Measurements from ENCODE around the gene CBLB. TPM values are rescaled to one million over a fixed set of nuclear protein-coding genes. Genes with fewer than 3 reads are reported as not detected.

The CBLB gene
- total and polyA plus RNA-seq, 10 donors: 13.8 to 138 (median 67.5) TPM

DNA sequence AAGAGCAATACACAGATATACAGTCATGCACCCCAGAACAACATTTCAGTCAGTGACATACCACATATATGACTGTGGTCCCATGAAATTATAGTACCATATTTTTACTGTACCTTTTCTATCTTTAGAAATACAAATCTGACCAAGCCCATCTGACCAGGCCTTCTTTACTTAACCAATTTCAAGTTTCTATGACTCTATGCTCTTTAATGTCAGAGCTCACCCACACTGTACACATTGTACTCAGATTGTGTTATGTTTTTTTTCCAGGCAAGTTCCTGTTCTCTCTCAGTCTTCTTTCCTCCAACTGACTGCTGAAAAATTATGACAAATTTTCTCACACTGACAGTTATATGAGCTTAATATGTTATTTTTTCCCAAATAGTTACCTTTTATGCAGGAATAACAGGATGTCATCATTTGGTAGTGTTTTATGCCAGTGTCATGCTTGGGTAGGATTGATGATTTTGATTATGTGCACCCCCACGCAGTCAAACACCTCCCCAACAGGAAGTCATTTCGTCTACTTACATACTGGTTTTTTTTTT lies 8.0 kb upstream of the CBLB start:
- Histone ChIP-seq H3K4me1 (peaks cover 0 to 23% (median 14%) of the 10 kb centered on the region in 6 donors), H3K36me3 (no peaks in the 10 kb centered on the region), H3K27me3 (replicated peaks in 1 of 7) (no peaks in the 10 kb centered on the region), H3K27ac (peak overlapping the region in 7 of 8 donors; percentile 22 to 70 (median 48)), H3K4me3 (peak overlapping the region in 1 of 8 donors; percentile 49), H3K9me3 (no peaks in the 10 kb centered on the region)
- 7 to 16% (median 11%) methylated on average over 2 of the region's 2 CpGs for WGBS, 5 donors
- intact Hi-C loops (cut with DNase I; ENCODE audit: low total_unique reads): no loop called here
- TF ChIP-seq POLR2AphosphoS5 (IDR thresholded peaks at IDR 0.05): no peak
- TF ChIP-seq, protein P1, sequence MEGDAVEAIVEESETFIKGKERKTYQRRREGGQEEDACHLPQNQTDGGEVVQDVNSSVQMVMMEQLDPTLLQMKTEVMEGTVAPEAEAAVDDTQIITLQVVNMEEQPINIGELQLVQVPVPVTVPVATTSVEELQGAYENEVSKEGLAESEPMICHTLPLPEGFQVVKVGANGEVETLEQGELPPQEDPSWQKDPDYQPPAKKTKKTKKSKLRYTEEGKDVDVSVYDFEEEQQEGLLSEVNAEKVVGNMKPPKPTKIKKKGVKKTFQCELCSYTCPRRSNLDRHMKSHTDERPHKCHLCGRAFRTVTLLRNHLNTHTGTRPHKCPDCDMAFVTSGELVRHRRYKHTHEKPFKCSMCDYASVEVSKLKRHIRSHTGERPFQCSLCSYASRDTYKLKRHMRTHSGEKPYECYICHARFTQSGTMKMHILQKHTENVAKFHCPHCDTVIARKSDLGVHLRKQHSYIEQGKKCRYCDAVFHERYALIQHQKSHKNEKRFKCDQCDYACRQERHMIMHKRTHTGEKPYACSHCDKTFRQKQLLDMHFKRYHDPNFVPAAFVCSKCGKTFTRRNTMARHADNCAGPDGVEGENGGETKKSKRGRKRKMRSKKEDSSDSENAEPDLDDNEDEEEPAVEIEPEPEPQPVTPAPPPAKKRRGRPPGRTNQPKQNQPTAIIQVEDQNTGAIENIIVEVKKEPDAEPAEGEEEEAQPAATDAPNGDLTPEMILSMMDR (IDR thresholded peaks at IDR 0.05 in 8 of 11, conservative IDR thresholded peaks at IDR 0.05 in 3 of 11): no peak
- TF ChIP-seq POLR2A (IDR thresholded peaks at IDR 0.05): no peak
- no peak for DNase-seq

DNA sequence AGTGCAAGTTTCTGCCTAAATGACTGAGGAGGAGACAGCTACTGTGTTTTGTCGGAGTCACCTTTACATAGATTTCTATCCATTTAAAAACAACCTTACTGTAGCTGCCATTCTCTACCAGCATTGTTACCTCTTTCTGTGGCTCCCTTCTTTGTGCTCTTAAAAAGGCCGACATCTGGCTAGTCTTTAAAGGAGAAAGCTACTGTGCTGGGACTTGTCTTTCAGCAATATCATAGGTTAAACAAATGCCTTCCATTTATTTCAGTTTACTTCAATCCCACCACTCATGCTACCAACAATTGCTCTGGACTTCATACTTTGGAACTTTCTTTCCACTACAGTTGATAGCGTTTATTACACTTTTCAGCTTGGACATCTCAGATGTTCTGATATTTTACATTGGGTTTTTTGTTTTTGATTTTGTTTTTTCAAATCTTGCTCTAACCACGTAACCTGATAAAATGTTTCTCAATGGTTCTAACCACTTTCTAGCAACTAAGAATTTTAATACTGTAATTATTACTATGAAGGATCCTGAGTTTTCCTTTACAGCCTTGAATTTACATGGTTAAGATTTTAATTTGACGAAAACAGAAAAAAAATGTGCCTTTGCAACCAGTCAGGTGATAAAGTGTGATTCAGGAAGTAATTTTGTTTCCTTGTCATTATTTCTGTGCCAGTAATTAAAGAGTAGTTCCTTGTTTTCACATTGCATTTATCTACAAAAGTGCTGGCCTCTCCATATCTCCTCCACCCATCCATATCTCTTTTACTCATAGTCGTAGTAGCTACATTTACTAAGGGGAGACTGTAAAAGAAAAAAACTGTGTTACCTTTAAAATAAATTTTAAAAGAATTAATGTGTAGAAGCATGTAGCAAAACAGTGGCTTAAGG lies 1.3 kb upstream of the CBLB start:
- TF ChIP-seq, protein P1 (IDR thresholded peaks at IDR 0.05 in 8 of 11, conservative IDR thresholded peaks at IDR 0.05 in 3 of 11): no peak
- TF ChIP-seq POLR2A (IDR thresholded peaks at IDR 0.05): no peak
- Histone ChIP-seq H3K4me3 (peak overlapping the region; percentile 64 to 93 (median 86)), H3K4me1 (peaks cover 4 to 55% (median 42%) of the 10 kb centered on the region in 6 donors), H3K27me3 (replicated peaks in 1 of 7) (no peaks in the 10 kb centered on the region), H3K36me3 (peaks cover 0 to 8% (median 2%) of the 10 kb centered on the region in 6 donors), H3K27ac (peak overlapping the region in 7 of 8 donors; percentile 93 to 97 (median 96)), H3K9me3 (no peaks in the 10 kb centered on the region)
- intact Hi-C loops (cut with DNase I; ENCODE audit: low total_unique reads): no loop called here
- 49 to 60% (median 51%) methylated on average over 6 of the region's 6 CpGs for WGBS, 5 donors
- DNase-seq: no peak

DNA sequence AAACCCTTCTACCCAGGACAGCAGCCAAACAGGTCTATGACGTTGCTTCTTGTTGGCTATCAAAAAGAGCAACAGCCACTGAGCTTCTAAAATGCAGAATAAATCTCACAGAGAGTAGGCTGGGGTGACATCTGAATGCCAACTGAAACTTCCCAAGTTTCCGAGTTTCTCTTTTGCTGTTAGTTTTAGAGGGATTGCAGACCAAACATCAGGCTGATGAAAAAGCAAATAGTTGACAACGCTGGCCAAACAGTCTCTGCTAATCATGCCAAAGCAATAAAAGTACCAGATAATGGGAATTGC lies 670 bp upstream of the CBLB start:
- WGBS, 5 donors: 0 to 3% (median 1%) methylated on average over 3 of the region's 3 CpGs
- peak overlapping the region; percentile 64 to 93 (median 86) for H3K4me3 ChIP-seq
- H3K27me3 ChIP-seq (replicated peaks in 1 of 7): no peaks in the 10 kb centered on the region
- no peak for TF ChIP-seq POLR2AphosphoS5 (IDR thresholded peaks at IDR 0.05)
- TF ChIP-seq POLR2A (IDR thresholded peaks at IDR 0.05): no peak
- TF ChIP-seq, protein P1 (IDR thresholded peaks at IDR 0.05 in 8 of 11, conservative IDR thresholded peaks at IDR 0.05 in 3 of 11): no peak
- peak overlapping the region; percentile 89 to 97 (median 96) for H3K27ac ChIP-seq
- H3K4me1 ChIP-seq: peaks cover 9 to 62% (median 48%) of the 10 kb centered on the region in 6 donors
- intact Hi-C loops (cut with DNase I; ENCODE audit: low total_unique reads): no loop called here
- no peaks in the 10 kb centered on the region for H3K9me3 ChIP-seq
- peaks cover 0 to 13% (median 2%) of the 10 kb centered on the region in 6 donors for H3K36me3 ChIP-seq
- DNase-seq: no peak

DNA sequence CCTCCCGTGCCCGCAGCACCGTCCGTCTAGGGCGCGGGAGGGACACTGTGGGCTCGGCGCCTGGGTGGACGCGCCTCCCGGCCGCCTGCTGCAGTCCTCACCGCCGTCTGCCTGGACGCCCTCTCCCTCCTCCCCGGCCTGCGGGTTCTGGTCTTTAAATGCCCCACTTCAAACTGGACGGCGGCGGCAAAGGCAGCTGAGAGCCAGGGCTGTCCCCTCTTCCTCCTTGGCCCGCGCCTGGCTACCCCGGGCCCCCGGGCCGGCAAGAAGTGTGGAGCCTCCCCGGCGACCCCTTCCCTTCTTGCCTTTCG lies 426 bp downstream of the CBLB start:
- H3K27ac ChIP-seq: peak overlapping the region; percentile 89 to 97 (median 96)
- no peaks in the 10 kb centered on the region for H3K27me3 ChIP-seq (replicated peaks in 1 of 7)
- H3K4me3 ChIP-seq: peak overlapping the region; percentile 64 to 93 (median 86)
- TF ChIP-seq, protein P1 (IDR thresholded peaks at IDR 0.05 in 8 of 11, conservative IDR thresholded peaks at IDR 0.05 in 3 of 11): no peak
- TF ChIP-seq POLR2A (IDR thresholded peaks at IDR 0.05): no peak
- TF ChIP-seq POLR2AphosphoS5 (IDR thresholded peaks at IDR 0.05): no peak
- H3K36me3 ChIP-seq: peaks cover 0 to 24% (median 2%) of the 10 kb centered on the region in 6 donors
- no peaks in the 10 kb centered on the region for H3K9me3 ChIP-seq
- peaks cover 9 to 72% (median 59%) of the 10 kb centered on the region in 6 donors for H3K4me1 ChIP-seq
- DNase-seq: peak; percentile 92
- intact Hi-C loops (cut with DNase I; ENCODE audit: low total_unique reads): no loop called here
- 0 to 1% (median 0%) methylated on average over 17 to 28 of the region's 28 CpGs for WGBS, 5 donors
